Activated T-cell treated with anti-CD3 and anti-CD28 coated beads for 48 hours (primary cell): ENCODE measurements around the gene NEK9.
"Not testable (repeated sequence)": the region's sequence is repeated elsewhere in the genome, so short reads cannot be mapped to it uniquely, and the experiment has no call there.

ENCODE experiments used
- DNase-seq: peaks from one replicate; pipeline ENCODE4 v3.0.0-alpha.2; 2020; ENCODE audit warnings: low read depth

Gene NEK9

GRCh38 chr14:75143761-75144527 is 17.1 kb upstream of the NEK9 start:
- DNase-seq: no peak

GRCh38 chr14:75142494-75142893 is 15.6 kb upstream of the NEK9 start:
- no peak for DNase-seq

- DNase-seq: no peak
Observed at GRCh38 chr14:75141967-75142366, 15.1 kb upstream of the NEK9 start.

- DNase-seq: no peak
Observed at GRCh38 chr14:75141062-75141461, 14.2 kb upstream of the NEK9 start.

- DNase-seq: no peak
Observed at GRCh38 chr14:75140620-75141019, 13.8 kb upstream of the NEK9 start.

- DNase-seq: no peak
Observed at GRCh38 chr14:75139185-75139584, 12.3 kb upstream of the NEK9 start.

GRCh38 chr14:75138492-75138891 is 11.6 kb upstream of the NEK9 start:
- no peak for DNase-seq

- no peak for DNase-seq
Observed at GRCh38 chr14:75134644-75135043, 7.8 kb upstream of the NEK9 start.

GRCh38 chr14:75133597-75133996 is 6.7 kb upstream of the NEK9 start:
- DNase-seq: no peak

- no peak for DNase-seq
Observed at GRCh38 chr14:75132382-75133086, 5.7 kb upstream of the NEK9 start.

- DNase-seq: no peak
Observed at GRCh38 chr14:75128596-75128990, 1.7 kb upstream of the NEK9 start.

GRCh38 chr14:75127903-75128595 is 1.2 kb upstream of the NEK9 start:
- no peak for DNase-seq

GRCh38 chr14:75127474-75127820 is 599 bp upstream of the NEK9 start:
- DNase-seq: not testable (repeated sequence)

- no peak for DNase-seq
Observed at GRCh38 chr14:75126121-75126544, 715 bp downstream of the NEK9 start.

GRCh38 chr14:75125617-75126016 is 1.2 kb downstream of the NEK9 start:
- DNase-seq: no peak

- peak; percentile 6 for DNase-seq
Observed at GRCh38 chr14:75123991-75124390, 2.9 kb downstream of the NEK9 start.

GRCh38 chr14:75121552-75121951 is 5.3 kb downstream of the NEK9 start:
- DNase-seq: no peak

- DNase-seq: no peak
Observed at GRCh38 chr14:75120541-75121291, 6.1 kb downstream of the NEK9 start.

- DNase-seq: no peak
Observed at GRCh38 chr14:75119056-75119455, 7.8 kb downstream of the NEK9 start.

- no peak for DNase-seq
Observed at GRCh38 chr14:75113932-75114539, 12.8 kb downstream of the NEK9 start.

- DNase-seq: no peak
Observed at GRCh38 chr14:75109877-75110276, 17.0 kb downstream of the NEK9 start.

GRCh38 chr14:75107186-75107585 is 19.7 kb downstream of the NEK9 start:
- DNase-seq: no peak
